ENCODE data around the gene SPACA4. TPM values are rescaled to one million over a fixed set of nuclear protein-coding genes. Genes with fewer than 3 reads are reported as not detected.

Gene SPACA4
- total RNA-seq, 1 donor from 2014 or later = not detected

GRCh38 chr19:48646722-48647216 is 40.2 kb downstream of the SPACA4 start:
- ATAC-seq = no peak

GRCh38 chr19:48648134-48648533 is 41.6 kb downstream of the SPACA4 start:
- no peak for DNase-seq (ENCODE audit: low spot score)
- ATAC-seq = no peak

More at GRCh38 chr19:48646722-48647216, 40.2 kb downstream of the SPACA4 start:
- DNase-seq (ENCODE audit: low spot score) = no peak

GRCh38 chr19:48650974-48651682 is 44.6 kb downstream of the SPACA4 start:
- no peak for ATAC-seq

GRCh38 chr19:48651683-48652048 is 45.1 kb downstream of the SPACA4 start:
- ATAC-seq = no peak
- DNase-seq (ENCODE audit: low spot score) = no peak

More at GRCh38 chr19:48650974-48651682, 44.6 kb downstream of the SPACA4 start:
- DNase-seq (ENCODE audit: low spot score) = no peak

- ATAC-seq = no peak
- DNase-seq (ENCODE audit: low spot score) = no peak
These were observed 47.9 kb downstream of the SPACA4 start for GRCh38 chr19:48654299-48655059.

- DNase-seq (ENCODE audit: low spot score) (no peak), ATAC-seq (no peak)
These were observed 50.4 kb downstream of the SPACA4 start for GRCh38 chr19:48656840-48657474.

Other genes with a start within 250 kb of the SPACA4 start
- 19.0 TPM for gene TMEM143, start 242.8 kb upstream of the SPACA4 start, total RNA-seq
- not detected for gene SYNGR4, start 242.4 kb upstream of the SPACA4 start, total RNA-seq
- 68.4 TPM for gene KDELR1, start 215.2 kb upstream of the SPACA4 start, total RNA-seq
- gene GRIN2D, start 213.1 kb upstream of the SPACA4 start, total RNA-seq = 0.20 TPM
- 16.0 TPM for gene GRWD1, start 160.8 kb upstream of the SPACA4 start, total RNA-seq
- gene KCNJ14, start 151.2 kb upstream of the SPACA4 start, total RNA-seq = 0.38 TPM
- 13.9 TPM for gene CYTH2, start 137.4 kb upstream of the SPACA4 start, total RNA-seq
- 0.43 TPM for gene LMTK3, start 94.9 kb upstream of the SPACA4 start, total RNA-seq
- gene SULT2B1, start 54.6 kb upstream of the SPACA4 start, total RNA-seq = not detected
- 0.18 TPM for gene FAM83E, start 8.3 kb downstream of the SPACA4 start, total RNA-seq
- 401 TPM for gene RPL18, start 12.4 kb downstream of the SPACA4 start, total RNA-seq
- gene SPHK2, start 12.8 kb downstream of the SPACA4 start, total RNA-seq = 41.6 TPM
- gene DBP, start 30.6 kb downstream of the SPACA4 start, total RNA-seq = 11.4 TPM
- gene CA11, start 39.4 kb downstream of the SPACA4 start, total RNA-seq = 1.7 TPM
- gene NTN5, start 66.3 kb downstream of the SPACA4 start, total RNA-seq = 0.28 TPM
- not detected for gene FUT2, start 89.2 kb downstream of the SPACA4 start, total RNA-seq
- 0.23 TPM for gene MAMSTR, start 113.0 kb downstream of the SPACA4 start, total RNA-seq
- gene RASIP1, start 133.9 kb downstream of the SPACA4 start, total RNA-seq = 3.1 TPM
- not detected for gene IZUMO1, start 140.2 kb downstream of the SPACA4 start, total RNA-seq
- 0.43 TPM for gene FUT1, start 145.9 kb downstream of the SPACA4 start, total RNA-seq
- 0.75 TPM for gene FGF21, start 148.8 kb downstream of the SPACA4 start, total RNA-seq
- 21.7 TPM for gene BCAT2, start 204.3 kb downstream of the SPACA4 start, total RNA-seq
- gene HSD17B14, start 229.7 kb downstream of the SPACA4 start, total RNA-seq = 15.7 TPM